Heart left ventricle (tissue), 16 donors: ENCODE results near the gene CLN6. TPM values are rescaled to one million over a fixed set of nuclear protein-coding genes. Genes with fewer than 3 reads are reported as not detected.

Experiments used
- ATAC-seq, 4 donors: fragments of 200-7000 bp; cut with Tn5 transposase; one replicate each; pipeline ENCODE4 v1.9.1; 2020 to 2022; ENCODE audit warnings: moderate library complexity in 4 of 4, mild to moderate bottlenecking in 3 of 4, moderate number of reproducible peaks in 1 of 4
- DNase-seq, 5 donors: peaks; one replicate each; pipeline ENCODE4 v3.0.0-alpha.2; 2020
- H3K27ac ChIP-seq, 12 donors: fragments of 200-600 bp; sonication (generic) in 4 of 12; one replicate each; pipeline versions ENCODE4 v1.5.0 to v1.8.0; 2016 to 2022; ENCODE audit warnings: mild to moderate bottlenecking in 2 of 12
- H3K27me3 ChIP-seq, 9 donors: fragments of 200-600 bp; sonication (generic) in 2 of 9; one replicate each; pipeline versions ENCODE4 v1.5.1 to v1.8.0; 2016 to 2022; ENCODE audit warnings: mild to moderate bottlenecking in 3 of 9
- H3K36me3 ChIP-seq, 9 donors: fragments of 200-600 bp; sonication (generic) in 2 of 9; one replicate each; pipeline versions ENCODE4 v1.5.0 to v1.8.0; 2018 to 2022; ENCODE audit warnings: mild to moderate bottlenecking in 2 of 9
- H3K4me1 ChIP-seq, 12 donors: fragments of 200-600 bp; sonication (generic) in 4 of 12; one replicate each; pipeline versions ENCODE4 v1.5.0 to v1.8.0; 2016 to 2022; ENCODE audit warnings: mild to moderate bottlenecking in 3 of 12
- H3K4me3 ChIP-seq, 12 donors: fragments of 200-600 bp; sonication (generic) in 4 of 12; one replicate each; pipeline versions ENCODE4 v1.5.0 to v1.8.0; 2017 to 2022; ENCODE audit warnings: mild to moderate bottlenecking in 9 of 12, moderate library complexity in 4 of 12
- H3K9me3 ChIP-seq, 12 donors: fragments of 200-600 bp; sonication (generic) in 4 of 12; one replicate each; pipeline versions ENCODE4 v1.5.0 to v1.8.0; 2016 to 2022; ENCODE audit warnings: mild to moderate bottlenecking in 1 of 12
- CTCF ChIP-seq, 12 donors: fragments of 200-600 bp; sonication (generic) in 4 of 12; IDR thresholded peaks; one replicate each; pipeline versions ENCODE4 v1.5.0 to v1.8.0; 2018 to 2022; ENCODE audit warnings: antibody characterized with exemption in 12 of 12, mild to moderate bottlenecking in 5 of 12
- POLR2A ChIP-seq, 2 donors: fragments of 450-650 bp; IDR thresholded peaks; one replicate each; pipeline ENCODE4 v1.6.1; 2017; ENCODE audit warnings: antibody characterized with exemption in 2 of 2, mild to moderate bottlenecking in 2 of 2, moderate library complexity in 2 of 2
- WGBS, 4 donors: extraction: QIAGEN DNeasy Blood & Tissue Kit in 2 of 4; methylation state at CpG; one replicate each; pipeline versions ENCODE4 v1.1.5 to v1.1.7; 2013 to 2018; 5-methylcytosine and 5-hydroxymethylcytosine counted together
- intact Hi-C, 10 donors: fragments of 100-400 bp; cut with DNase I; formaldehyde crosslinking; loops; one replicate each; pipeline versions ENCODE4 v1.11.1 to v1.14.2; 2022
- long read RNA-seq, 3 donors: library from polyadenylated mRNA; unstranded; transcript quantifications; one replicate each; pipeline ENCODE4 v2.0.0, GENCODE V29; 2020 to 2021
- polyA plus RNA-seq, 2 donors: library from polyadenylated mRNA; stranded (reverse); fragments of 200-250 nt; gene quantifications; one replicate each; pipeline ENCODE4 v1.2.3, GENCODE V29; 2013
- total RNA-seq, 9 donors: library from RNA; depleted of rRNA in 2 of 9; stranded (reverse); fragments of >200 nt in 2 of 9; fragmentation: NEBNext Ultra II Directional in 3 of 9; extraction: Animal tissue kit (Norgen Biotek cat#: 25700) in 3 of 9; gene quantifications; one replicate each; pipeline versions ENCODE4 v1.1.0 to v1.2.4, GENCODE V29; 2016 to 2023
- donor health status: ischemic (EF 13 %, LVEDD 7.1; RV severe dilation, severe dysfunction).
- donor health status: healthy with polysubstance abuse.
- donor health status: DM: no; HTN: yes; CAD: no.
- donor health status: DM: no; HTN: no; CAD: no.
- donor health status: ischemic (EF 25% LVEDD 6.9; RV normal size, moderate dysfunction).
- donor health status: ischemic (EF 25% LVEDD 5.7; RV mildly dilated, moderate dysfunction).
- donor health status: healthy.
- donor health status: DM: yes; HTN: yes; CAD: no.
- donor health status: ischemic (EF 35%, LVEDD 5.7; RV mildly dilated, moderate dysfunction).
- donor health status: nonischemic (EF 11% LVEDD 7.7; RV severe dilation, severe dysfunction).
- donor health status: DM: yes; HTN: yes; CAD: no.
- donor health status: PGD.
- donor health status: ischemic (EF 29% LVEDD 5.4; RV normal size, mild dysfunction).
- donor health status: nonischemic (EF 23%, LVEDD 6.1; RV moderate dilation, normal function).

CLN6 gene
- total RNA-seq (10 to 100 TPM in 3 of 9 donors, 1 to 10 TPM in 6; 5.6 to 24.1 (median 8.9) TPM), polyA plus RNA-seq (10 to 100 TPM in 1 of 2 donors, 1 to 10 TPM in 1; 8.6 to 19.0 TPM)
- long read RNA-seq, donor 1, partial matches to known transcripts = 0 of 3 reads
- long read RNA-seq, donor 1, other reads (novel, unspliced or antisense) = 0 of 3 reads
- long read RNA-seq, donor 2, partial matches to known transcripts = 2 of 8 reads
- long read RNA-seq, donor 2, other reads (novel, unspliced or antisense) = 2 of 8 reads
- long read RNA-seq, donor 3, partial matches to known transcripts = 0 of 6 reads
- long read RNA-seq, donor 3, other reads (novel, unspliced or antisense) = 2 of 6 reads

- intact Hi-C loops = loop anchor here in 1 of 10 donors (10.0 kb wide), 1 partner anchor 65 kb away; no protein-coding TSS in a partner anchor
- no peaks in the 10 kb centered on the region for H3K36me3 ChIP-seq
- peak; percentile 82 to 91 (median 85) for DNase-seq
- ATAC-seq = peak; percentile 78 to 98 (median 94)
- TF ChIP-seq CTCF (IDR thresholded peaks at IDR 0.05) = peak in 2 of 12 donors; percentile 5 to 11
- TF ChIP-seq POLR2A (IDR thresholded peaks at IDR 0.05) = peak in 1 of 2 donors; percentile 56
- peaks cover 0 to 42% (median 14%) of the 10 kb centered on the region in 12 donors for H3K4me1 ChIP-seq
- H3K27ac ChIP-seq = peak within 1 kb of the TSS in 11 of 12 donors; percentile 61 to 90 (median 78)
- H3K27me3 ChIP-seq = no peaks in the 10 kb centered on the region
- H3K9me3 ChIP-seq = no peaks in the 10 kb centered on the region
- H3K4me3 ChIP-seq = peak within 1 kb of the TSS; percentile 78 to 99 (median 93)
- 0 to 1% (median 1%) methylated on average over 23 to 82 of the region's 82 CpGs for WGBS, 4 donors
Observed at GRCh38 chr15:68229386-68230156, at the start of gene CLN6. Gene CLN6 (minus strand): TSS chr15:68229728. CDS start chr15:68229584, 144 bp downstream.

GRCh38 chr15:68278595-68279405 lies 49.3 kb upstream of the CLN6 start:
- H3K9me3 ChIP-seq = no peaks in the 10 kb centered on the region
- no peak for ATAC-seq
- H3K27me3 ChIP-seq = no peaks in the 10 kb centered on the region
- TF ChIP-seq CTCF (IDR thresholded peaks at IDR 0.05) = no peak
- H3K4me3 ChIP-seq = peak overlapping the region; percentile 62 to 98 (median 82)
- H3K27ac ChIP-seq = peak overlapping the region; percentile 93 to 100 (median 98)
- peak in 1 of 5 donors; percentile 62 for DNase-seq
- 1 to 2% (median 1%) methylated on average over 23 of the region's 23 CpGs for whole genome bisulfite sequencing, 4 donors
- intact Hi-C loops = no loop called here
- peaks cover 0 to 1% (median 0%) of the 10 kb centered on the region in 9 donors for H3K36me3 ChIP-seq
- peaks cover 6 to 74% (median 58%) of the 10 kb centered on the region in 12 donors for H3K4me1 ChIP-seq

GRCh38 chr15:68278345-68278594 lies 48.7 kb upstream of the CLN6 start:
- TF ChIP-seq POLR2A (IDR thresholded peaks at IDR 0.05) (no peak), CTCF (IDR thresholded peaks at IDR 0.05) (peak in 7 of 12 donors; percentile 28 to 53 (median 42))
- H3K36me3 ChIP-seq = no peaks in the 10 kb centered on the region
- DNase-seq (no peak), ATAC-seq (peak in 1 of 4 donors; percentile 7)
- no peaks in the 10 kb centered on the region for H3K9me3 ChIP-seq
- intact Hi-C loops = no loop called here
- peak overlapping the region; percentile 62 to 98 (median 82) for H3K4me3 ChIP-seq
- H3K4me1 ChIP-seq = peaks cover 6 to 77% (median 54%) of the 10 kb centered on the region in 12 donors
- no peaks in the 10 kb centered on the region for H3K27me3 ChIP-seq
- peak overlapping the region; percentile 93 to 100 (median 98) for H3K27ac ChIP-seq
- 0 to 1% (median 0%) methylated on average over 5 to 22 of the region's 22 CpGs for WGBS, 4 donors
